ENCODE results near the gene DPH3. TPM values are rescaled to one million over a fixed set of nuclear protein-coding genes. Genes with fewer than 3 reads are reported as not detected.

DPH3 gene
- total and polyA plus RNA-seq, 9 of the 15 experiments (the other 6 are each of a cell fraction or from before 2014, with no cell fraction given) = 15.9 to 131 (median 38.7) TPM

DNA sequence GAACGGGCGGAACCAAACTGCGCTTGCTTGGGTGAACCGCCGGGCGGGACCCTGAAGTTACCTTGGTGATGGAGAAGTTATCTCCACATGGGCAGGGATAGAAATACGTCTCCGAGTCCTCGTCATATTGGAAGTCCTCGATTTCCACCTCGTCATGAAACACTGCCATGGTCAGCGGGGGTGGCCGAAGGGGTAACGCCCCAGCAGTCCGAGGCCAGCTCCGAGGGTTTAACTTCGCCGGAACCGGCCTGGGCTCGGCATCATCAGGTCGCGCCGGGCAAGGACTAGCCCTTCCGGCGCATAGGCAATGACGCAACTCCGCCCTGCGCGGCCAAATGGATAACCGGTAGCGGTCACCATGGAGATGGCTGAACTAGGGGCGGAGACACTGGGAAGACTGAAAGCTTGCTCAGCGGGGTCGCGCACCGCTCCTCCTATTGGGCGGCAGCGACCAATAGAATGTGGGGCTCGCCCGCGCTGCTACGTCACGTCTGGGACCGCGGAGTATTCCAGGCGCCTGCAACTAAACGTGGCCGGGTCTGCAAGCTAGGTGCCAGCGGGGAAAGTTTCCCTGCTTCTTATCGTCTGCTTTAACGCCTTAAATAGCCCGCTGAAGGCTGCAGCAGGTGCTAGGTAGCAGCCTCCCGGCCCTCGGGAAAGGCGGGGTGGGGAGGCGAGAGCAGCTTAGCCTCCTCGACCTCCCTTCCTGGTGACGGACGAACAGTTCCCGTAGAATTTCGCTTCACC is at the start of gene DPH3, which contains the start of gene OXNAD1 (continued):
- TF ChIP-seq, protein P1, sequence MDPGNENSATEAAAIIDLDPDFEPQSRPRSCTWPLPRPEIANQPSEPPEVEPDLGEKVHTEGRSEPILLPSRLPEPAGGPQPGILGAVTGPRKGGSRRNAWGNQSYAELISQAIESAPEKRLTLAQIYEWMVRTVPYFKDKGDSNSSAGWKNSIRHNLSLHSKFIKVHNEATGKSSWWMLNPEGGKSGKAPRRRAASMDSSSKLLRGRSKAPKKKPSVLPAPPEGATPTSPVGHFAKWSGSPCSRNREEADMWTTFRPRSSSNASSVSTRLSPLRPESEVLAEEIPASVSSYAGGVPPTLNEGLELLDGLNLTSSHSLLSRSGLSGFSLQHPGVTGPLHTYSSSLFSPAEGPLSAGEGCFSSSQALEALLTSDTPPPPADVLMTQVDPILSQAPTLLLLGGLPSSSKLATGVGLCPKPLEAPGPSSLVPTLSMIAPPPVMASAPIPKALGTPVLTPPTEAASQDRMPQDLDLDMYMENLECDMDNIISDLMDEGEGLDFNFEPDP (CRISPR knock-in tag; IDR thresholded peaks at IDR 0.05) = 0 out of 2 replicates have a peak, but pooled peaks have one; percentile 59
- TF ChIP-seq LARP7 (IDR thresholded peaks at IDR 0.05) (no peak), TRIM28 (IDR thresholded peaks at IDR 0.05) (no peak), ZNF212 (CRISPR knock-in tag; IDR thresholded peaks at IDR 0.05) (peak; percentile 70; the same call in 1 of the 2 replicates), RFX7 (CRISPR knock-in tag; IDR thresholded peaks at IDR 0.05) (no peak), HNRNPL (IDR thresholded peaks at IDR 0.05; ENCODE audit: low read depth, low read length) (no peak), ID3 (CRISPR knock-in tag; IDR thresholded peaks at IDR 0.05) (no peak), ID3 (tag; IDR thresholded peaks at IDR 0.05) (peak; percentile 65; the same call in 1 of the 2 replicates), JUN (IDR thresholded peaks at IDR 0.05; ENCODE audit: borderline replicate concordance, low read depth, low read length) (peak; percentile 73), JUN (CRISPR knock-in tag; IDR thresholded peaks at IDR 0.05; ENCODE audit: borderline replicate concordance) (peak; percentile 91), PHB2 (IDR thresholded peaks at IDR 0.05; ENCODE audit: low read depth) (no peak), YBX1 (IDR thresholded peaks at IDR 0.05) (no peak), FOXK2 (conservative IDR thresholded peaks at IDR 0.05 in 1 of 2, IDR thresholded peaks at IDR 0.05 in 1 of 2; ENCODE audit: low read depth in 2 of 2) (peak in 1 of 2 experiments; percentile 91), POLR2H (tag; IDR thresholded peaks at IDR 0.05; ENCODE audit: low read depth) (peak; percentile 79), ZNF592 (IDR thresholded peaks at IDR 0.05) (no peak), CBX5 (IDR thresholded peaks at IDR 0.05; ENCODE audit: borderline replicate concordance, low read depth) (no peak), KLF6 (CRISPR knock-in tag; IDR thresholded peaks at IDR 0.05; ENCODE audit: borderline replicate concordance) (peak; percentile 72; the same call in 1 of the 2 replicates), ZNF75A (CRISPR knock-in tag; IDR thresholded peaks at IDR 0.05) (0 out of 2 replicates have a peak, but pooled peaks have one; percentile 32)
- TF ChIP-seq, protein P2, sequence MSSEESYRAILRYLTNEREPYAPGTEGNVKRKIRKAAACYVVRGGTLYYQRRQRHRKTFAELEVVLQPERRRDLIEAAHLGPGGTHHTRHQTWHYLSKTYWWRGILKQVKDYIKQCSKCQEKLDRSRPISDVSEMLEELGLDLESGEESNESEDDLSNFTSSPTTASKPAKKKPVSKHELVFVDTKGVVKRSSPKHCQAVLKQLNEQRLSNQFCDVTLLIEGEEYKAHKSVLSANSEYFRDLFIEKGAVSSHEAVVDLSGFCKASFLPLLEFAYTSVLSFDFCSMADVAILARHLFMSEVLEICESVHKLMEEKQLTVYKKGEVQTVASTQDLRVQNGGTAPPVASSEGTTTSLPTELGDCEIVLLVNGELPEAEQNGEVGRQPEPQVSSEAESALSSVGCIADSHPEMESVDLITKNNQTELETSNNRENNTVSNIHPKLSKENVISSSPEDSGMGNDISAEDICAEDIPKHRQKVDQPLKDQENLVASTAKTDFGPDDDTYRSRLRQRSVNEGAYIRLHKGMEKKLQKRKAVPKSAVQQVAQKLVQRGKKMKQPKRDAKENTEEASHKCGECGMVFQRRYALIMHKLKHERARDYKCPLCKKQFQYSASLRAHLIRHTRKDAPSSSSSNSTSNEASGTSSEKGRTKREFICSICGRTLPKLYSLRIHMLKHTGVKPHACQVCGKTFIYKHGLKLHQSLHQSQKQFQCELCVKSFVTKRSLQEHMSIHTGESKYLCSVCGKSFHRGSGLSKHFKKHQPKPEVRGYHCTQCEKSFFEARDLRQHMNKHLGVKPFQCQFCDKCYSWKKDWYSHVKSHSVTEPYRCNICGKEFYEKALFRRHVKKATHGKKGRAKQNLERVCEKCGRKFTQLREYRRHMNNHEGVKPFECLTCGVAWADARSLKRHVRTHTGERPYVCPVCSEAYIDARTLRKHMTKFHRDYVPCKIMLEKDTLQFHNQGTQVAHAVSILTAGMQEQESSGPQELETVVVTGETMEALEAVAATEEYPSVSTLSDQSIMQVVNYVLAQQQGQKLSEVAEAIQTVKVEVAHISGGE (CRISPR knock-in tag; IDR thresholded peaks at IDR 0.05) = peak; percentile 73 to 96 (median 82); a peak in 5 of 6 replicates

All from K562 (cell line).